Activated CD4-positive, alpha-beta T cell treated with anti-CD3 and anti-CD28 coated beads for 24 hours (primary cell): Measurements from ENCODE around the gene CPPED1.
A peak's percentile ranks its signal among the peaks of the same experiment; 100 is the strongest.

ENCODE experiments used
- DNase-seq, 2 donors: peaks; one replicate each; pipeline ENCODE4 v3.0.0-alpha.2; 2020; ENCODE audit warnings: low read depth in 2 of 2

Gene CPPED1

GRCh38 chr16:12680531-12680930 is 123.2 kb downstream of the CPPED1 start:
- DNase-seq: no peak

DNA sequence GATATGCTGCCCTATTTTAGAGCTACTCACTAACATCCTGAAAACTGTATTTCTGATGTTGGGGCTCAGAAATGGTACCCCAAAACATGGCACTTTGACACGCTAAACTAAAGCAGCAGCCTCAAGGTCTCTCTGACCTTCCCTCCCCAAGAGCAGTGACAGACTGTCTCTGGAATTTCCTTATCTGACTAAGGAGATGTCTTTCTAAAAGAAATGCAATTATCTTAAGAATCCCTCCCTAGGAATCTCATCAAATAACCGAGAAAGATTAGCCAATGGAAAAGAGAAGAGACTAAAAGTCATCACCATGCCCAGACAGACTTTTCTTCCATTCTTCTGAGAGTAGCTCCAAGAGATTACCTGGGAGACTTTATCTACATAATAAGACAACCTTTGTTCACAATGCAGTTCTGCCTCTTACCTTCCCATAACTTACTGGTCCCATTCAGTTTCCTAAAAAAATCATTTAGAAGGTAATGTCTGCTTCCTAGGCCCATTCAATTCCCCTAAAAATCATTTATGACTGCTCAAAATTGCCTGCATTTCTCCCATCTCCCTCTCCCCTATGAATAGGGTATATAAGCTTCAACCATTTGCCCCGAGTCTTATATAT is 123.9 kb downstream of the CPPED1 start:
- no peak for DNase-seq

- no peak for DNase-seq
These were observed 124.7 kb downstream of the CPPED1 start for GRCh38 chr16:12678983-12679382.

DNA sequence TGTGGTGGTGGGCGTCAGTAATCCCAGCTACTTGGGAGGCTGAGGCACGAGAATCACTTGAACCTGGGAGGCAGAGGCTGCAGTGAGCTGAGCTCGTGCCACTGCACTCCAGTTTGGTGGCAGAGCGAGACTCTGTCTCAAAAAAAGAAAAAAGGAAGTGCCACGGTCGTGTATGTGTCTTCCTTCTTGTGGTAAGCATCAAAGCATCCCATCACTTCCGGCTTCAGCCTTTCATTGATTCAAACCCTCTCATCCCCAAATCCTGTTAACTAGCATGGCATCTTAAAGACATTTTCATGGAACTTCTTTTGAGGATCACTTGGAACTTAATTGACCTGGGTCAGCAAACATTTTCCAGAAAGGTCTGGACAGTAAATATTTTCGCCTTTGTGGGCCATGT is 126.2 kb downstream of the CPPED1 start:
- no peak for DNase-seq

DNA sequence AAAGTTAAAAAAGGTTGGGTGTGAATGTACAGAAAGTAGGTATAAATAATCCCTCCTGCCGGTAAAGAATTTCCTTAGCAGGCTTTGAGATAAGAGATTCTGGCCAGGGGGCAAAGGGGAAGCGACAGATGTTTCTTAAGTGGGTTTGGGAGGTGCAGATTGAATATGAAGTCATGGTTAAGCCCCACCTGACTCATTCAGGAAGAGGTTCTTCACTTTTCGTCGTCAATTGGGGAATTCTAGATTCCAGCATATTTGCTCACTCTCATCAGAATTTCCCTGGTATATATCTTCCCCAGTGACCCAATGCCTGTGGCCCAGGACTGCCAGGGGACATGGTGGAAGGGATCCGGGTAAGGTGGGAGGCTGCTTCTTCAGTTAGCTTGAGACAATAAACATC is 127.8 kb downstream of the CPPED1 start:
- DNase-seq: no peak

- DNase-seq: no peak
These were observed 128.6 kb downstream of the CPPED1 start for GRCh38 chr16:12675046-12675445.

DNA sequence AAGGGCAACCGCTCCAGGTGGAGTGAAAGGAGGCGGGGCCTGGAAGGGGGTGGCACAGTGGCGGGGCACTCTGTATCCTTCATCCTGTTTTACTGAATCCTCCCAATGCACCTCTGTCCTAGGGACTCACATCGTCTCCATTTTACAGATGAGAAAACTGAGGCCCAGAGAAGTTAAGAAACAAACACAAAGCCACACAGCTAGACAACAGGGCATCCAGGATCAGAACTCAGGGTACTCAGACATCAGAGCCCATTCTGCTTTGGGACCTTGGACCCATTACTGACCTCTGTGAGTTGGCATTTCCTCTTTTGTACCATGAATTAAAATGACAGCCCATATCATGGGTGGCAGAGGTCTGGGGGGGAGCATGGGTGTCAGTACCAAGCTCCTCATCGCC is 129.2 kb downstream of the CPPED1 start:
- no peak for DNase-seq

GRCh38 chr16:12674071-12674470 is 129.6 kb downstream of the CPPED1 start:
- DNase-seq: no peak

- DNase-seq: no peak
These were observed 130.2 kb downstream of the CPPED1 start for GRCh38 chr16:12673466-12673865.

GRCh38 chr16:12672986-12673385 is 130.7 kb downstream of the CPPED1 start:
- no peak for DNase-seq

GRCh38 chr16:12669908-12670307 is 133.8 kb downstream of the CPPED1 start:
- no peak for DNase-seq

- no peak for DNase-seq
These were observed 135.8 kb downstream of the CPPED1 start for GRCh38 chr16:12667909-12668308.

GRCh38 chr16:12664164-12664733 is 139.4 kb downstream of the CPPED1 start:
- DNase-seq: no peak

- DNase-seq: peak in 1 of 2 donors; percentile 7
These were observed 142.0 kb downstream of the CPPED1 start for GRCh38 chr16:12661656-12662172.

DNA sequence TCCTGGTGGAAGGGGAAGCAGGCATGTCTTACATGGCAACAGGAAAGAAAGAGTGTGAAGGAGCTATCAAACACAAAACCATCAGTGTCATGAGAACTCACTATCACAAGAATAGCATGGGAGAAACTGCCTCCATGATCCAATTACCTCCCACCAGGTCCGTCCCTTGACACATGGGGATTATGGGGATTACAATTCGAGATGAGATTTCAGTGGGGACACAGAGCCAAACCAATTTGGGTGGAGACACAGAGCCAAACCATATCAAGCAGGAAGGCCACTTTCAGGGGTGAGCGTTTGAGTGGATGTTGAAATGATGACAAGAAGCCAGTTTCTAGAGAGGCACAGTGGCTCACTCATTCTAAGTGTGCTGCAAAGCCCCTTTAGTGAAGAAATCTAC is 143.8 kb downstream of the CPPED1 start:
- no peak for DNase-seq

GRCh38 chr16:12658506-12658905 is 145.2 kb downstream of the CPPED1 start:
- DNase-seq: no peak

DNA sequence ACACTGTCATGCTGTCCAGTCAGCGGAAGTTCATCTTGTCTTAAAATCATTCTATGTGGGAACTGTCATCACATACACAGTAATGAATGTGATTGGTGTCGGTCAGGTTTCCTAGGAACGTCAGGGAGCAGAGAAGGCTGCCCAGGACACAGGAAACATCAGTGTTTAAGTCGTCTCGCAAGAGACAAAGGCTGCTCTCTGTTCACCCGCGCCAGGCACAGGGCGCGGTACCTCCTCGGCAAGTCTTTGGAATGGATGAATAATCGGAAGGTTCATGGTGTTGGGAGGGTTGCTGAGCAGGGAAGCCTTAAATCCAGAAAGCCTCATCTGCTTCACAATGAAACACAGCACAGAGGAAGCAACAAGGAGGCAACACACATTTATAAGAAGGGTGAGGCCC is 148.2 kb downstream of the CPPED1 start:
- no peak for DNase-seq

DNA sequence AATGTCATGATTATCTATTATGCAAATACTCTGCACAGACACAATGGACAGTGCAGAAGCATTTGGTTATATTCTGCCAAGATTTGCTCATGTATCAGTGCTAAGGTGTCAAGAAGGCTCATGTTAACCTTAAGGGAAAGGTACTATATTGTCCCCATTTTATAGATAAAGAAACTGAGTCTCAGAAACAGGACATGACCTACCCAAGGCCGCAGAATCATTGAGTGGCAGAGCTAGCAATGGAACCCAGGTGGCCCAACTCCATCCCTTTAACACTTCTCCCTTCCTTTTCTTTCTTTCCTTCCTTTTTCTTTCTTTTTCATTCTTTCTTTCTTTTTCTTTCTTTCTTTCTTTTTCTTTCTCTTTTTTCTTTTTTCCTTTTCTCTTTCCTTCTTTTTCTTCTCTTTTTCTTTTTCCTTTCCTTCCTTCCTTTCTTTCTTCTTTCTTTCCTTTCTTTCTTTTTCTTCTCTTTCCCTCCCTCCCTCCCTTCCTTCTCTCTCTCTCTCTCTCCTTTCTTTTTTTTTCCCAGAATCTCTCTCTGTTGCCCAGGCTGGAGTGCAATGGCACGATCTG is 149.8 kb downstream of the CPPED1 start:
- DNase-seq: no peak

DNA sequence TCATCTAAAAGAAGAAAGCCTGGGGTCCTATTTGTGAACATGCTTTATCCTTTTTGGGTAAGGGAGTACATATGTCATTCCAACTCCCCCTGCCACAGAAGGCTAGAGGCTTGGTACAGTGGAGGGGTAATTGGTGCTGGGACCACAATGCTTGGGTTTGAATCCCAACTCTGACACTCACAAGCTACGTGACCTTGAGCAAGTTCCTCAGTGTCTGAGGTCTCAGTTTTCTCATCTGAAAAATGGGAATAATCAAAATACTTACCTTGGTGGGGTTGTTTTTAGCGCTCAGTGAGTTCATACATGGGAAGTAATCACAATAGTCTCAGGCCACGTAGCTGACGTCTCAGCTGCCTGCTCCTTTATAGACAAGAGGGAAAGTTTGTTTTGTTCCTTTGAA is 150.8 kb downstream of the CPPED1 start:
- DNase-seq: no peak

- no peak for DNase-seq
These were observed 151.7 kb downstream of the CPPED1 start for GRCh38 chr16:12651765-12652512.

DNA sequence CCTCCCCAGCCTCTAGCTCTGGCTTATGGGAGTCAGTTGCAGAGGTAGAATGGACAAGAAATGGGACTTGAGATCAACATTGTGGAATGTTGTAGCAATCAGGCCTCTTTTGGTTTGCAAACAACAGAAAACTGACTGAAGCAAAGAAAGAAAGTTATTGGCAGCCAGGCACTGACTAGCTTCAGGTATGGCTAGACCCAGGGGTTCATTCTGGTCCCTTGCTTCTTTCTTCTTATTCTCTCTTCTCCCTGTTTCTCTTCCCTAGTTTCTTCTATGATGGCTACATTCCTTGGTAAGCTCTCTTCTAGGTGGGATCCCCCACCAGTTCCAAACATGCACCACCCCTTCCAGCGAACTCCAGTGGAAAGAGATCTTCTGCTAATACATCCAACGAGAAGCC is 154.3 kb downstream of the CPPED1 start:
- no peak for DNase-seq

DNA sequence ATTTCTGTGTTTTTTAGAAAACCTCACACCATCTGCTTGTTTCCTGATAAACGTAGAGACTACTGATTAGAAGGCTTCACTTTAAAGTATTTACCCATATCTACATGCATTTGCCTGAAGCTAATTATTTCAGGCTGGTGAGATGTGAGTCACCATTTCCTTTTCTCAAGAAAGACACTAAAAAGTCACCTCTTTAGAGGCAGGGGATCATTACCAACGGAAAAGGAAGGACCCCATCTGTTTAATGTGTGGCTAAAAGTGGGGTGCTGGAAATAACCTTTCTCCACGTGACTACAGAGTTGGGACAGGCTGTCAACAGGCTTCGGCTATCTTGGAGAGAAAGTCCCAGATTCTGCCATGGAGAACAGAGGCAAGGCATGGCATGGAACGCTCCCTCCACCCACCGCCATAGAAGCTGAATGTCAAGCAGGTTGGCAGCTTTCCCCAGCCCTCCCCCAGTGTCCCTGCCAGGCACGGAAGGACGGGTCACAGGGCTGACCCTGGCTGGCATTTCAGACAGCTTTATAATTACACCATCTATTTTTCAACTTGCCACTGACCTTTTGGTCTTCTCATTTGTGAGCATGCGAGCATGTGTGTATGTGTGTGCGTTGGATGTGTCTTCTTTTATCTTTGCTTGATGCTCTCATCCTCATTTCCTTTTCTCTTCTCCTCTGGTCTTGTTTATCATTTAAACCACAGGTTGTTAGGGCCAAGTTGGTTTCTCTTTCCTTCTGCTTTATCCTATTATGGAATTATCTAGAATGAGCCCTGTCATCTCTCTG is 157.0 kb downstream of the CPPED1 start:
- peak; percentile 4 to 7 for DNase-seq
